Upper lobe of right lung (tissue), 1 donor: ENCODE results near the gene TUNAR. TPM values are rescaled to one million over a fixed set of nuclear protein-coding genes. Genes with fewer than 3 reads are reported as not detected.

ENCODE experiments used
- ATAC-seq: fragments of 200-7000 bp; cut with Tn5 transposase; one replicate; pipeline ENCODE4 v1.9.1; 2020; ENCODE audit warnings: mild to moderate bottlenecking, moderate library complexity
- DNase-seq: peaks from one replicate; pipeline ENCODE4 v3.0.0-alpha.2; 2020
- H3K27ac ChIP-seq: fragments of 200-600 bp; one replicate; pipeline ENCODE4 v1.8.0; 2022
- H3K27me3 ChIP-seq: fragments of 200-600 bp; one replicate; pipeline ENCODE4 v1.8.0; 2022; ENCODE audit warnings: mild to moderate bottlenecking
- H3K36me3 ChIP-seq: fragments of 200-600 bp; one replicate; pipeline ENCODE4 v1.8.0; 2022
- H3K4me1 ChIP-seq: fragments of 200-600 bp; one replicate; pipeline ENCODE4 v1.8.0; 2022
- H3K4me3 ChIP-seq: fragments of 200-600 bp; one replicate; pipeline ENCODE4 v1.8.0; 2022; ENCODE audit warnings: mild to moderate bottlenecking
- H3K9me3 ChIP-seq: fragments of 200-600 bp; one replicate; pipeline ENCODE4 v1.8.0; 2022
- intact Hi-C: fragments of 100-400 bp; cut with DNase I; formaldehyde crosslinking; loops from one replicate; pipeline ENCODE4 v1.11.0; 2022
- total RNA-seq: library from RNA; stranded (reverse); fragmentation: NEBNext Ultra II Directional; extraction: Animal tissue kit (Norgen Biotek cat#: 25700); gene quantifications from one replicate; pipeline ENCODE4 v1.2.1, GENCODE V29; 2021
- TF ChIP-seq, protein P1 (sequence below): fragments of 200-600 bp; IDR thresholded peaks from one replicate; pipeline ENCODE4 v1.8.0; 2022; ENCODE audit warnings: antibody characterized with exemption
- donor health status: DM: no; HTN: yes; CAD: no; lungs with severe emphysema.

Gene TUNAR
- total RNA-seq, 1 donor from 2014 or later: not detected

DNA sequence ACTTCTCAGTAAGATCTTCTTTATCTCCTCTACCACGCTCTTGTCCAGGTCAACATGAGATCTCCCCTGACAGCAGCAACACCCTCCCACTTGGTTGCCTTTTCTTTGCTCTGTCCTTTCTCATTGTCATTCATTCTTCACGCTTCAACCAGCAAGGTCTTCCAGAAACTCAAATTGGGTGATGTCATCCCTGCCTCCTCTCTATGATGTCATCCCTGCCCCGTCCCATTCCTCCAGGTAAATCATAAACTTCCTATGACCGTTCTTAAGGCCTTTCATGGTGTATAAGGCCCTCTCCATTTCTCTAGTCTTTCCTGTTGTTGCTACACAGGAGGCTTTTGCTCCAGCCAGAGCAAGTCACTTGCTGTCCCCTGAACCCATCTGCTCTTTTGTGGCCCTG lies 17.7 kb upstream of the TUNAR start:
- ATAC-seq: no peak
- Histone ChIP-seq H3K36me3 (no peaks in the 10 kb centered on the region), H3K27me3 (no peaks in the 10 kb centered on the region), H3K4me3 (no peak overlapping the region), H3K27ac (no peak overlapping the region), H3K4me1 (no peaks in the 10 kb centered on the region), H3K9me3 (no peaks in the 10 kb centered on the region)
- intact Hi-C loops: no loop called here
- TF ChIP-seq, protein P1, sequence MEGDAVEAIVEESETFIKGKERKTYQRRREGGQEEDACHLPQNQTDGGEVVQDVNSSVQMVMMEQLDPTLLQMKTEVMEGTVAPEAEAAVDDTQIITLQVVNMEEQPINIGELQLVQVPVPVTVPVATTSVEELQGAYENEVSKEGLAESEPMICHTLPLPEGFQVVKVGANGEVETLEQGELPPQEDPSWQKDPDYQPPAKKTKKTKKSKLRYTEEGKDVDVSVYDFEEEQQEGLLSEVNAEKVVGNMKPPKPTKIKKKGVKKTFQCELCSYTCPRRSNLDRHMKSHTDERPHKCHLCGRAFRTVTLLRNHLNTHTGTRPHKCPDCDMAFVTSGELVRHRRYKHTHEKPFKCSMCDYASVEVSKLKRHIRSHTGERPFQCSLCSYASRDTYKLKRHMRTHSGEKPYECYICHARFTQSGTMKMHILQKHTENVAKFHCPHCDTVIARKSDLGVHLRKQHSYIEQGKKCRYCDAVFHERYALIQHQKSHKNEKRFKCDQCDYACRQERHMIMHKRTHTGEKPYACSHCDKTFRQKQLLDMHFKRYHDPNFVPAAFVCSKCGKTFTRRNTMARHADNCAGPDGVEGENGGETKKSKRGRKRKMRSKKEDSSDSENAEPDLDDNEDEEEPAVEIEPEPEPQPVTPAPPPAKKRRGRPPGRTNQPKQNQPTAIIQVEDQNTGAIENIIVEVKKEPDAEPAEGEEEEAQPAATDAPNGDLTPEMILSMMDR: no peak
- no peak for DNase-seq

- no peaks in the 10 kb centered on the region for H3K9me3 ChIP-seq
- no peak overlapping the region for H3K27ac ChIP-seq
- H3K4me1 ChIP-seq: no peaks in the 10 kb centered on the region
- H3K36me3 ChIP-seq: no peaks in the 10 kb centered on the region
- DNase-seq (no peak), ATAC-seq (no peak)
- H3K4me3 ChIP-seq: no peak overlapping the region
- H3K27me3 ChIP-seq: no peaks in the 10 kb centered on the region
- TF ChIP-seq, protein P1: no peak
- intact Hi-C loops: no loop called here
Measured at GRCh38 chr14:95862243-95862642, 14.4 kb upstream of the TUNAR start.

GRCh38 chr14:95863295-95863694 lies 13.3 kb upstream of the TUNAR start:
- TF ChIP-seq, protein P1: no peak
- intact Hi-C loops: no loop called here
- no peak for ATAC-seq
- no peaks in the 10 kb centered on the region for H3K36me3 ChIP-seq
- H3K9me3 ChIP-seq: no peaks in the 10 kb centered on the region
- no peaks in the 10 kb centered on the region for H3K4me1 ChIP-seq
- no peak overlapping the region for H3K27ac ChIP-seq
- DNase-seq: no peak
- no peaks in the 10 kb centered on the region for H3K27me3 ChIP-seq
- no peak overlapping the region for H3K4me3 ChIP-seq

DNA sequence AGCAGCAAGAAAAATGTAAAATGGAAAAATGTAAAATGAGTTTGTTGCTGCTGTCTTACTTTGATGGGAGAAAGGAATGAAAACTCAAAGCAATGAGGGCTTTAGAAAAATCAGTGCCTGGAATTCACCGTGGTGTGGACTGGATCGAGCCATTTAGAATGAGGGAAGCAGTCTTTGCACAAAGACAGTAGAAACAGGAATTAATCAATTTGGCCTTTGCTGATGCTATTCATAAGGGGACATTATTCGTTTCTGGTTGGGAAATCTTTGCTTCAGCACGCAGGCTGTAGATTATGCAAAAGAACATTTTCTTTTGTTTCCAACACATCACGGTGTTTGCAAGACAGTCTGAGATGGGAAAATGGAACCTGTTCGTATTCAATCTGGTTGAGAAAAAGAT lies 6.9 kb upstream of the TUNAR start:
- DNase-seq: no peak
- Histone ChIP-seq H3K27me3 (peaks cover 6% of the 10 kb centered on the region), H3K4me1 (no peaks in the 10 kb centered on the region), H3K9me3 (no peaks in the 10 kb centered on the region), H3K27ac (no peak overlapping the region), H3K4me3 (no peak overlapping the region), H3K36me3 (no peaks in the 10 kb centered on the region)
- ATAC-seq: no peak
- TF ChIP-seq, protein P1: no peak
- intact Hi-C loops: no loop called here

GRCh38 chr14:95870772-95871171 lies 5.9 kb upstream of the TUNAR start:
- no peaks in the 10 kb centered on the region for H3K9me3 ChIP-seq
- no peaks in the 10 kb centered on the region for H3K4me1 ChIP-seq
- H3K27me3 ChIP-seq: peaks cover 15% of the 10 kb centered on the region
- no peaks in the 10 kb centered on the region for H3K36me3 ChIP-seq
- intact Hi-C loops: no loop called here
- no peak overlapping the region for H3K27ac ChIP-seq
- DNase-seq: no peak
- TF ChIP-seq, protein P1: no peak
- H3K4me3 ChIP-seq: no peak overlapping the region
- no peak for ATAC-seq

DNA sequence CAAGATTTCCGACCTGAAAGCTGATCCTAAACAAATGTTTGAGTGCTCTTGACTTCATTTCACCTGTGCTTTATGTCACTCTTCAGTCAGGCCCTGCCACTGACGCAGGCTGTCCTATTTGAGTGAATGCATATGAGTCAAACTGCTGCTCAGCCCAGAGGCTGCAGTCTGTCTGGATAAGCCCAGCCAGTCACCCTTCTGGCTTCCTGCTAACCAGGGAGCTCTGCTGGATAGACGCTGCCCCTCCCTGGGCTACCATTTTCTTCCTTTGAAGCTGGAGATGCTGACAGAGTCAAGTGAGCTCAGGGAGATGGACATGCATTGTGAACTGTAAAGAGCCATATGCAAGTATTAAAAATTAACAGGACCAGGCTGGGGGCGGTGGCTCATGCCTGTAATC lies 5.1 kb upstream of the TUNAR start:
- no peak for ATAC-seq
- no peak overlapping the region for H3K4me3 ChIP-seq
- no peaks in the 10 kb centered on the region for H3K9me3 ChIP-seq
- TF ChIP-seq, protein P1: no peak
- intact Hi-C loops: no loop called here
- no peaks in the 10 kb centered on the region for H3K4me1 ChIP-seq
- H3K36me3 ChIP-seq: no peaks in the 10 kb centered on the region
- H3K27me3 ChIP-seq: peaks cover 23% of the 10 kb centered on the region
- no peak for DNase-seq
- no peak overlapping the region for H3K27ac ChIP-seq
